OCI-LY7 (cell line): Measurements from ENCODE around the gene GJB4.

Experiments
- EZH2phosphoT487 ChIP-seq: fragments of 200-600 bp; sonication (generic); IDR thresholded peaks from 2 replicates; pipeline ENCODE4 v1.6.1; 2018; ENCODE audit warnings: low read depth, borderline replicate concordance, mild to moderate bottlenecking, mixed run types, antibody characterized with exemption, low read length, moderate library complexity, mixed read lengths
- TF ChIP-seq, protein P1 (sequence below): fragments of 200-600 bp; sonication (generic); conservative IDR thresholded peaks from 2 replicates; pipeline ENCODE4 v1.5.1; 2014; ENCODE audit warnings: mild to moderate bottlenecking, antibody characterized with exemption, low read length, moderate library complexity, mixed read lengths

- TF ChIP-seq, protein P1, sequence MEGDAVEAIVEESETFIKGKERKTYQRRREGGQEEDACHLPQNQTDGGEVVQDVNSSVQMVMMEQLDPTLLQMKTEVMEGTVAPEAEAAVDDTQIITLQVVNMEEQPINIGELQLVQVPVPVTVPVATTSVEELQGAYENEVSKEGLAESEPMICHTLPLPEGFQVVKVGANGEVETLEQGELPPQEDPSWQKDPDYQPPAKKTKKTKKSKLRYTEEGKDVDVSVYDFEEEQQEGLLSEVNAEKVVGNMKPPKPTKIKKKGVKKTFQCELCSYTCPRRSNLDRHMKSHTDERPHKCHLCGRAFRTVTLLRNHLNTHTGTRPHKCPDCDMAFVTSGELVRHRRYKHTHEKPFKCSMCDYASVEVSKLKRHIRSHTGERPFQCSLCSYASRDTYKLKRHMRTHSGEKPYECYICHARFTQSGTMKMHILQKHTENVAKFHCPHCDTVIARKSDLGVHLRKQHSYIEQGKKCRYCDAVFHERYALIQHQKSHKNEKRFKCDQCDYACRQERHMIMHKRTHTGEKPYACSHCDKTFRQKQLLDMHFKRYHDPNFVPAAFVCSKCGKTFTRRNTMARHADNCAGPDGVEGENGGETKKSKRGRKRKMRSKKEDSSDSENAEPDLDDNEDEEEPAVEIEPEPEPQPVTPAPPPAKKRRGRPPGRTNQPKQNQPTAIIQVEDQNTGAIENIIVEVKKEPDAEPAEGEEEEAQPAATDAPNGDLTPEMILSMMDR: no peak
- no peak for TF ChIP-seq EZH2phosphoT487
Observed at GRCh38 chr1:34800214-34800613, 40.7 kb downstream of the GJB4 start.
